GM03348 (cell line): ENCODE data around the gene NIP7.
A peak's percentile ranks its signal among the peaks of the same experiment; 100 is the strongest.
"Not testable (repeated sequence)": the region's sequence is repeated elsewhere in the genome, so short reads cannot be mapped to it uniquely, and the experiment has no call there.

ENCODE experiments used
- DNase-seq: peaks from one replicate; pipeline ENCODE4 v3.0.0; 2012; ENCODE audit warnings: low spot score

NIP7 gene

DNA sequence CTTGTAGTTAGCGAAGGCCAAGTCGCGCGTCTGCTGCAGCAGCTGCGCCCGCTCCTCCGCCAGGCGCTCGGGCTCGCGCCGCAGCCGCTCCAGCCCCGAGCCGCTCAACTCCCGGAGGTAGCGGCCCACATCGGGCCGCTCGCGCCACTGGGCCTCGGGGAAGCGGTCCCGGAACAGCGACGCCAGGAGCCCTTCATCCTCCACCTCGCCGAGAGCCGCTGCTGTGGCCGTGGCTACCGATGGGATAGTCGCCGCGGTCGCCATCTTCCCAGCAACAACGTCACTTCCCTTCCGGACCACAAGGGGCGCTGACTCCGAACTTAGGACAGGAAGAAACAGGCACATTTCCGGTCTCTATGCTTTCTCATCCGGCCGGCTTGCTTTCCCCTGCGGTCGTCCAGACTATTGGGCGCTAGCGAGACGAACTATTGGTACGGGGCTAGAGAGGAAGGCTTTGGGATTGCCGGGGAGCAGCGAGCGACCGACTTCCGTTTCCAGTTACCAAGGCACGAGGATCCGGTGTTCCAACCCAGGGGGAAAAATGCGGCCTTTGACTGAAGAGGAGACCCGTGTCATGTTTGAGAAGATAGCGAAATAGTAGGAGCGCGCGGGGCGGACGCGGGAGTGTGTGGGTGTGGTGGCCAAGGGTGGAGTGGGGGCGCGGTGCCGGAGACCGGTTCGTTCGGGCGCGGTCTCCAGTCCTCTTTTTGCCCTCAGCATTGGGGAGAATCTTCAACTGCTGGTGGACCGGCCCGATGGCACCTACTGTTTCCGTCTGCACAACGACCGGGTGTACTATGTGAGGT is at the start of gene NIP7, which contains the start of gene COG8:
NIP7 (plus strand) TSS at position 484 of the 806 bp plus-strand sequence; CDS start at position 542, 58 bp downstream.
COG8 (minus strand) TSS at position 276 of the 806 bp plus-strand sequence; CDS start at position 264, 12 bp downstream.
- DNase-seq, result peak; percentile 96

DNA sequence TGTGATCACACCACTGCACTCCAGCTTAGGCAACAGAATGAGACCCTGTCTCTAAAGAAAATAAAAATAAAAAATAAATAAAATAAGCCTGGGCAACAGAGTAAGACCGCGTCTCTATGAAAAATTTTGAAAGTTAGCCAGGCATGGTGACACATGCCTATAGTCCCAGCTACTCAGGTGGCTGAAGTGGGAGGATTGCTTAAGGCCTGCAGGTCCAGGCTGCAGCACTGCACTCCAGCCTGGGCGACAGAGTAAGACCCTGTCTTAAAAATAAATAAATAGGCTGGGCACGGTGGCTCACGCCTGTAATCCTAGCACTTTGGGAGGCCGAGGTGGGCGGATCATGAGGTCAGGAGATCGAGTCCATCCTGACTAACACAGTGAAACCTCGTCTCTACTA is 47.9 kb upstream of the NIP7 start:
- not testable (repeated sequence) for DNase-seq

- DNase-seq, result no peak
Measured at GRCh38 chr16:69293401-69293800, 46.2 kb upstream of the NIP7 start.

DNA sequence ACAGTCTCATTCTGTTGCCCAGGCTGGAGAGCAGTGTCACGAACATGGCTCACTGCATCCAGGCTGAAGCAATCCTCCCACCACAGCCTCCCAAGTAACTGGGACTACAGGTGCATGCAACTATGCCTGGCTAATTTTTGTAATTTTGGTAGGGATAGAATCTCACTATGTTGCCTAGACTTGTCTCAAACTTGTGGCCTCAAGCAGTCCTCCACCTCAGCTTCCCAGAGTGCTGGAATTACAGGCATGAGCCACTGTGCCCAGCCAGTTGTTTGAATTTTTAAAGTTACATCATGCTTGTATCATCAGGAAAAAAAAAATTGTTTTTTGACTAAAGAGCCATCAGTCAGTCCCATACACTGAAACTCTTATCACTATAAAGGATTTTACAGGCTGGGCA is 45.5 kb upstream of the NIP7 start:
- no peak for DNase-seq

GRCh38 chr16:69296771-69297170 is 42.8 kb upstream of the NIP7 start:
- DNase-seq, result not testable (repeated sequence)

- DNase-seq, result no peak
Measured at GRCh38 chr16:69298261-69298660, 41.3 kb upstream of the NIP7 start.

DNA sequence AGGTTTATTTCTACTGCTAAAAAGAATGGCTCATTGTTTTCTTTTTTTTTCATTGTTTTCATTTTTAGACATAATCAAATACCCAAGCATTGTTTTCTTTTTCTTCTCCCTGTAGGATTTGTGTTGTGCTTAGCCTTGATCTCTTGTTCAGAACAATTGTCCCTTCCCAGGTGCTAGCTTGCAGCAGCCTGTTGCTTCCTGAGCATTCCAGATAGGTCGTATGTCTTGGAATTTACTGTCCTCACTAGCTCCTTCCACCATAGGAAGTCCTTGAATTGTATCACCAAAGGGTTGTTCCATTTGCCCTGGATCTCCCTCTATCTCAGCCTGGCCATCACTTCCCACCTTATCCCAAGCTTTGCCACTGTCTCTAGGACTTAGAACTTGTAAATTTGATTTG is 38.4 kb upstream of the NIP7 start:
- DNase-seq, result no peak

DNA sequence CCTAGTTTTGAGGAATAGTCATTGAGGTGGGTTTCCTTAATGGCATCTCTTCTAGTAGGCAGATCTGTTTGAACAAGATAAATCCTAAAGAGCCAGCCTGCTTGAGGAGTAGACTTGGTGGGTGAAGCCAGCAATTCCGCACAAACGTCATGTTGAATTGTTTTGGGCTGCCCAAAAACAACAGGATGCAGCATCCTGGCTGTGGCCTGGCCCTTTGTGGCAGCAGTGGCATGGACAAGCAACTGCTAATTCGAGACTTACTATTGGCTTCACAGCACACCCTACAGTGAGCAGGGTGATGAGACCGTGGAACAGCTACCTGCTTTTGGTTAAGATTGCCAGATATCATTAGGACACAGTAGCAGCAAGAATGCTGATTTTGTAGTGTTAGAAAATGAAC is 37.7 kb upstream of the NIP7 start:
- DNase-seq, result no peak

DNA sequence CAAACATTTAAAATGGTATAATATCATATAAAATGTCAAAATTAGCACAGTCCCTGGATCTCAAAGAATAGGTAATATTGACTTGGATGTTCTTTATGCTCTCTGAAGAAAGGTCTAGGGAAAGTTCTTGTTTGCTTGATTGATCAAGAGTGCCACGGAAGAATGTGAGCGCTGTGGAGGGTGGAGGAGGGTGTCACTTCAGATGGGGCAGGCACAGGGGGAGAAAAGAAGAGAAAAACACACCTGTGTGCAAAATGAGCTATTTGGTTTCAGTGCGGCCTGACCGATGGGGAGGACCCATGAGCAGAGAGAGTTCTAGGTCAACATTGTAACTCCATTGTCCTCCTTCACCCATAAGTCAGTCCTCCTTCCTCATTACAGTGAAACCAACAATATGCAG is 37.3 kb upstream of the NIP7 start:
- no peak for DNase-seq

DNA sequence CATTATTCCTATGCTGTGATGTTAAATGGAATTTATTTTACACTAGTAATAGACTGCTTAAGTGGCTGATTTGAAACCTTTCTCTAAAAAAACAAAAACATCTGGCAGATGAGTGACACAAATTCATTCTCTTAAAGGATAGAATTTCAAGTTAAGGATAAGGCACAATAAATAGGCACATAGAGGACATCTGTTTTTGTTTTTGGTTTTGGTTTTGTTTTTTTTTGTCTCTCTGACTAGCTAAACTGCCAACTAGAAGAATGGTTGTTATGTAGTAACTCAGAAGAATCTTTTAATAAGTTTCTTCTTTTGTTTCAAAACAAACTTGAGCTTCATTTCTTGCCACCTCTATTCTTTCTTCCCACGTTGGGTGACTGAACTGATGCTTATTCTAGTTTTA is 33.5 kb upstream of the NIP7 start:
- DNase-seq, result no peak

GRCh38 chr16:69307091-69307490 is 32.5 kb upstream of the NIP7 start:
- DNase-seq, result no peak

GRCh38 chr16:69307856-69308255 is 31.7 kb upstream of the NIP7 start:
- DNase-seq, result no peak

GRCh38 chr16:69309316-69309715 is 30.3 kb upstream of the NIP7 start:
- DNase-seq, result no peak

DNA sequence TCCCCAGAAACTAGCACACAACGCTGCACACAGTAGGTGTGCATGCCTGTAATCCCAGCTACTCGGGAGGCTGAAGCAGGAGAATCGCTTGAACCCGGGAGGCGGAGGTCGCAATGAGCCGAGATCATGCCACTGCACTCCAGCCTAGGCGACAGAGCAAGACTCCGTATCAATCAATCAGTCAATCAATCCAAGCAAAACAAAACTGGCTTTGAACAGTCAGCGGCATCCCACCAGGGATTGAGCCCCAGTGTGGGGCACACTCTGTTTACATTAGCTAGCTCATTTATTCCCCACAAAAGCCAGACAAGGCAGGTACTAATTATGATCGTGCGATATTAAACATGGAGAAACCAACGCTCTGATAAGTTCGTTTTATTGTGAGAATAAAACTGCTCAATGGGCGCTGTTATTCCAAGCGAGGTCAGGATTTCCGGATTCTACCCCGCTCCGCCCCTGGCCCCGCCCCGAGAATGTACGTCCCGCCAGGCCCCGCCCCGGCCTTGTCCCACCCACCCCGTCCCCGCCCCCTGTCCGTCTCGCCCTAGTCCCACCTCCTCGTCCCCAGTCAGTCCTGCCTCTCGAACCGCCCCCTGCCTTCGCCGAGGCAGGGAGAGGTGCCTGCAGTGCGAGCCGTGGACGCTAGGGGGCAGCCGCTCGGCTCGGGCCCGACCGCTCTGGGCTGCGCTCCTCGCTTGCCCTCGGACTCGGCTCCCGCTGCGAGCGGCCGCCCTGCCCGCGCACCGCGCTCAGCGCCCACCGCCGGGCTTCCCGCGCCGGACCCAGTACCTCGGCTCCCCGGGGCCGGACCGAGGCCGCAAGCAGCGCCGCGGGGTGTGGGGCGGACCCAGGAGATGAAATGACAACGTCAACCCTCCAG is 28.7 kb upstream of the NIP7 start, which contains the start of gene VPS4A:
VPS4A (plus strand) TSS at position 698 of the 880 bp plus-strand sequence; CDS start at position 860, 162 bp downstream.
- DNase-seq, result peak; percentile 99

DNA sequence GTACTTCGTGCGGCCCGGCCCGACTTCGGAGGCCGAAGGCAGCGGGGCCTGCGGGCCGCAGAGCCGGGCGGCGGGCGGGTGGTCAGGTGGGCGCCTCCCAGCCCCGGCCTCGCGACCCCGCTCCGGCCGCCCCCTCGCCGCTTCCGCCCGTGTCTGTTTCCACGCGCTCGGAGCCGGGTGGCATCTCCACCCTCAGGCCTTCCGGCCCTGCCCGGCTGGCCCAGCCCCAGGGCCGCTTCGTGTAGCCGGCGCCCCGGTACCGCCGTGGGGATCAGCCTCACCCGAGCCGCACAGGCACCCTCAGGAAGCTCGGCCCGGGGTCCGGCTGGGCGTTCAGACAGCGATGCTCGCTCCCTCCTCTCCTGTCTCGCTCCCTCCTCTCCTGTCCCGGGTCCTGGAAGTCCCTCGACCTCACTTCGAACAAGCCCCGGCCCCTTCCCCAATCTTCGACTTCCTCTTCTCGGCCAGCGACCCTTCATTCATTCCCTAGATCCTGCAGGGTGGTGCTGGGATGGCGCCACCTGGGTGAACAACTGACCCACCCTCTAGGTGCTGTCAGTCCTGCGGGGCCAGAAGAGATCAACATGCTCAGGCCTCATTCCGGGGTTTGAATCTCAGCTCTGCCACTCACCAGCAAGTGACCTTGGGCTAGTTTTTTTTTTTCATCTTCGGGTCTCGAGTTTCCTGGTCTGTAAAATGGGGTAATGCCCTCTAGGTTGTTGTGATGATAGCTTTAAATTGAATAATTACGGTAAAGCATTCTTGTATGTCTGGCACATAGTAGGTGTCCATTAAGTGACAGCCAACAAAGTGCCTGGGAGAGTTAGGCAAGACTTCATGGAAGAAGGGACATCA is 27.8 kb upstream of the NIP7 start:
- DNase-seq, result peak; percentile 65

GRCh38 chr16:69313469-69313868 is 26.1 kb upstream of the NIP7 start:
- no peak for DNase-seq

DNA sequence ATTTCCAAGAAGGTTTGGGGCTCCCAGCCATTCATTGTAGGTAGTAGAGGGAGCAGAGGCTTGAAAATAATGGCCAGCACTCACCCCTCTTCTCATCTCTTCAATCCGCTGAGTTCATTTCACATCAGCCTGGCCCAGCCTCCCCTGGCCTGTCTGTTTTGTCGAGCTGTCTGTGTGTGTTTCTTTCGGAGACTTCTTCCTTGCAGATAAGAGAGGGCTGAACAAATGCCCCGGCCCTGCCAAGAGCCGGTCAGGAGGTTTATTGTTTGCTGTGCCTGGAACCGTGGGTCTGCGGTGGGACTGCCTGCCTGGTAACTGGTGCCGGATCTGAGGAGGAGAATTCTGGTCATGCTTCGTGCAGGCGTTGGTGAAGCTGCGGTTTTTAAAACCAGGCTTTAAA is 25.0 kb upstream of the NIP7 start:
- DNase-seq, result no peak

- DNase-seq, result no peak
Measured at GRCh38 chr16:69315486-69316311, 23.9 kb upstream of the NIP7 start.

GRCh38 chr16:69316595-69317034 is 23.0 kb upstream of the NIP7 start:
- DNase-seq, result no peak

DNA sequence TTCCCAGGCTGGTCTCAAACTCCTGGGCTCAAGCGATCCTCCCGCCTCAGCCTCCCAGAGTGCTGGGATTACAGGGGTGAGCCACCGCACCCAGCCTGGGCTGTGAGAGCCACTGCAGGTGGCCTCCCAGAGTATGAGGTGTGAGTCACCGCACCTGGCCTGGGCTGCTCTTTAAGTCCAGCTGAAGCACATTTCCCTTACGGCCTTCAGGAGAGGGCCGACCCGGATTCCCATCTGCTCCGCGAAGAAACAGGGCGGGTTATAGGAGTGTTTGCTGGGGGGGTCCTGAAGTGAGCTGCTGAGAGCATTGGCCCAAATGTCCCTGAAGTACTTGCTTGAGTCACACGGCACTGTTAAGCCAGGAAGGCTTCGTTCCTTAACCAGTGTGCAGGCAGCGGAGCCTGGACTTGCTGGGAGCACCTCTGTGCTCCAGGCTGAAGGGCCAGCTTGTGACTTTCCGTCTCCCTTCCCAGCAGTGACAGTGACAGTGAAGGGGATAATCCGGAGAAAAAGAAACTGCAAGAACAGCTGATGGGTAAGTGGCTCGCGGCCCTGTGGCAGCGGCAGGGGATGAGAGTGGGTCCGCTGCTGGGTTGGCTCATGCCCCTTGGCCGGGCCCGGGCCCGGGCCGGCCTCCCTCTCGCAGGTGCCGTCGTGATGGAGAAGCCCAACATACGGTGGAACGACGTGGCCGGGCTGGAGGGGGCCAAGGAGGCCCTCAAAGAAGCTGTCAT is 21.2 kb upstream of the NIP7 start:
- no peak for DNase-seq
